Measurements from ENCODE around the gene RPS21.

GRCh38 chr20:62389601-62390087 is 2.7 kb downstream of the RPS21 start:
- TF ChIP-seq POLR2A (IDR thresholded peaks at IDR 0.05) (no peak), CTCF (IDR thresholded peaks at IDR 0.05) (no peak)

Measured in adrenal gland (tissue), 5 donors.